CD1c-positive myeloid dendritic cell (primary cell): Measurements from ENCODE around the gene C2orf76.
"Not testable (repeated sequence)": the region's sequence is repeated elsewhere in the genome, so short reads cannot be mapped to it uniquely, and the experiment has no call there.

ENCODE experiments used
- DNase-seq: peaks from one replicate; pipeline ENCODE4 v3.0.0-alpha.2; 2016; ENCODE audit errors: extremely low spot score

The C2orf76 gene

DNA sequence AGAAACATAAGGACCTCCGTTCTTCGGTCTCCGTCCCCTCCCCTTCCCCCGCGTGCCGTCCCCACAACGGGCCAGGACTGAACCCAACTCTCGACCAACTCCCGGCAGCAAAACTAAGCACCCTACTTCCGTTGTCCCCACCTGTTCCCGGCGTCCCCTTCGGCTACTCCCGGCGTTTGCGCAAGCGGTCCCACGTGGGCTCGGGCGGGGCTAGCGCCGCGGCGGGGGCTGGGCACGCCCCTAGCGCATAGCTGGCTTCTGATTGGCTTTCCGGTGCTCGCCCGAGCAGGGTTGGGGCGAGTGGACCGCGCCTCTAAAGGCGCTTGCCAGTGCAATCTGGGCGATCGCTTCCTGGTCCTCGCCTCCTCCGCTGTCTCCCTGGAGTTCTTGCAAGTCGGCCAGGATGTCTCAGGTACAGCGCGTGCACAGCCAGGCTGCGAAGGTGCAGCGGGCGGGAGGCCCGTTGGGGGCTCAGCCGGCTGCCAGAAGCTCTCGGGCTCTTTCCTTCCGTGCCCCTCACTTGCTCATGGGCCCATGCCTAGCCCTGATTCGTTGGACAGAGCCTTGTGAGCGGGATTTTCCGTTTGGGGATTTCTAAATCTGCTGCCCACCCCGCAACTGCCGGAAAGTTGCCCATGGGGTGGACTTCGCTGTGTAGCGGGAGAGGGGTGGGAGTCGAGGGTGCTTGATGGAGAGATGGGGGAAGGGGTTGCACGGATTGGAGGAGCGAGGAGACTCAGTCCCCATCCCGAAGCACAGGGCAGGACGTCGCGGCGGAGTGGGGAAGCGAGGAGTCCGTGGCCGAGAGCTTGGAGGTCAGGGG is at the start of gene C2orf76, which contains the start of gene DBI:
C2orf76 (minus strand) TSS at position 186 of the 823 bp plus-strand sequence. CDS start 26,875 bp downstream, outside the sequence.
DBI (plus strand) TSS at position 329 of the 823 bp plus-strand sequence; CDS start at position 404, 75 bp downstream.
- peak; percentile 98 for DNase-seq

DNA sequence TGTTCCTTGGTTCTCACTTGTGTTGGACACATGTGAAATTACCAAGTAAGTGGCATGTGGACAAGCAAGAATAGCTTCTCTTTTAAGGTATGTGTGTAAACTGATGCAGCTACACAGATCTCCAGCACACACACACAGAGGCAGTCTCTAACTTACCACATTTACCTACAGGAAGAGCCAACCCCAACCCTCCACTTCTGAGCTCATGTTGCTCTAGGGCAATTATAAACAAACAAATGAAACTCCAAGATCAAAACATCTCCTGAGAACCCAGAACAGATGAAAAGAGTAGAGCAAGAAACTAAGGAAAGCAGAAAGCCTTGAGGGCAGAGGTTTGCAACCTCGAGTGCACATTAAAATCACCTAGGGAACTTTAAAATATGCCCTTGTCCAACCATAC is 49.0 kb upstream of the C2orf76 start:
- DNase-seq, result no peak

DNA sequence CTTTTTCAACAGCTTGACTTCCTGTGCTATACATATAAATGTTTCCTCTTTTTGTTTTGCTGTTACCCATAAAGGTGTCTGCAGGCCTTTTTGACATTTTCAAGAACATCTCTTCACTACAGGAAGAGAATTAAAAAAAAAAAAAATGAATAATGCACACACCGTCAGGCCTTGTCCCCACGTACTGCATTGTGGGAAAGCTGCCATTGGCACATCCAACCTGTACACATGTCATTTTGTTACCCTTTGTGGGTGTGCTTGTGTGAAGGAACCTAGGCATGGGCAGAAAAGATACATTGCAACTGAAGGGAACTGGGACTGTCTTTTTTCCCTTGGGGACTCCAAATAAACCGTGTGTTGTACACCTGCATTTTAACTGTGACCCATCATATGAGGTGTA is 48.3 kb upstream of the C2orf76 start:
- no peak for DNase-seq

DNA sequence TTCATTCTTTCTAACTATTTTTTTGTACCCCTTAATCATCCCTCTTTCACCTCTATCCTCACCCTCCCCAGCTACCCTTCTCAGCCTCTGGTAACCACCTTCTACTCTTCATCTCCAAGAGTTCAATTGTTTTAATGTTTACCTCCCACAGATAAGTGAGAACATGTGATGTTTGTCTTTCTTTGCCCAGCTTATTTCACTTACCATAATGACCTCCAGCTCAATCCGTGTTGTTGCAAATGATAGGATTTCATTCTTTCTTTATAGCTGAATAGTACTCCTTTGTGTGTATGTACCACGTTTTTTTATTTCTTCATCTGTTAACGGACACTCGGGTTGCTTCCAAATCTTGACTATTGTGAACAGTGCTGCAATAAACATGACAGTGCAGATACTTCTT is 42.9 kb upstream of the C2orf76 start:
- DNase-seq, result no peak

DNA sequence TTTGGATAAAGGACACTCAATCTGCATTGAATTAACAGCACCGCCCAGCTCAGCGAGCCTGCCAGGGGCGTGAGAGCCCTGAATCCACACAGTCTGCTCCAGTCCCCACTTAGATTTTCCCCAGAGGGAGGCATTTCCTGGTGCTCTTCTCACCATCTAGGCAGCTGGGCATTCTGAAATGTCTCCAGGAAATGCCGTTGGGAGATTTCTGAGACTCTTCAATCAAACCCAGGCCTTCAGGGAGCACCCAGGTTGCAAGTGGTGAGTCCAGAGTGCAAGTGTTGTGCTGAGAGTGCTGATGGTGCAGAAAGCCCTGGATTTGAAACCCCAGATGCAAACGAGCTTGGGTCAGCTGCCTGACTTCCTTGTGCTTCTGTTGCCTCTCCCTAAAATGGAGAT is 41.6 kb upstream of the C2orf76 start:
- no peak for DNase-seq

DNA sequence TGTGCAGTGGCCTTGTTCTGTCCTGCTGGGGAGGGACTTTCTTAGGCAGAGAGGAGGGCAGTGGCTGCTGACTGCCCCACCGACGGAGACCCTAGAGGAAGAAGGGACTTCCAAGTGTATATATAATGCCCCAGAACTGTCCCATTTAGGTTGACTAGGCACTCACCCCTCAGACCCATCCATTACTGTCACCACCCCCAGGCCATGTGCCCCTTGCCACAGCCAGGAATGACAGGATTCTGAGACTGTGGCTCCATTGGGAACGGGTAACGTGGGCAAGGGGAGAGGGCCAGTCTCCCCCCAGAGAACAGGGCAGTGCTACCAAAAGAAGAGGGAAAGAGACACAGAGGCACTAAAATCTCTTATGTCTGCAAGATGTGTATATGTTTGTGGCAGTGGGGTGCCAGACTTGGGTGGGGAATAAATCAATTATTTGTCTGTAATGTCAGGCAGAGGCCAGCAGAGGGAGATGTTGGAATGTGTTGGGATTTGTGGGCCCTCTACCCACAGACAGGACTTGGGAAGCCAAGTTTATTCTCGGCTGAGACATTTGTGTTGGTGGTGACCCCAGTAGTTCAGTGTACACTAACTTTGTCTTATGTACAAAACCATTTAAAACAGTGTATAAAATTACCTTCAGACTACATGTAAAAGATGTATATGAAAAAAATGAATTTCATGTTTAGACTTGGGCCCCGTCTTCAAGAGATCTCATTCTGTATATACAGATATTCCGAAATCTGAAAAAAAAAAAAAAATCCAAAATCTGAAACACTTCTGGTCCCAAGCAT is 41.0 kb upstream of the C2orf76 start:
- DNase-seq, result peak; percentile 72

DNA sequence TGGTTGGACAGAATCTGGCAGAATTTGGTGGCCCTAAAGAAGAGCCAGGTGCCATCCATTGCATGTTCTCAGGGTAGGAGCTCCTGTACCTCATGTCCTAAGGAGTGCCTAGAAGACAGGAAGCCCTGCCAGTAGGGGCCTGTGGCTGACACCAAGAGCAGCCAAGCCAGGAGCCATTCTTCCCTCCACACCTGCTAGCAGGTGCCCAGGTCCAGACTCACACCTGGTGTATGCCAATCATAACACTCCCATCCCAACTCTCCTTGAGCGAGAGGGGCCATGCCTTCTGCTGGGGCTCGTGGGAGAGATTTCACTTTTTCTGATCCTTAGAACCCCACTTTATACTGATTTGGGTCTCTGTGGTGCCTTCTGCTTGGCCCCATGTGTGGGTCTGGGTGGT is 38.5 kb upstream of the C2orf76 start:
- no peak for DNase-seq

DNA sequence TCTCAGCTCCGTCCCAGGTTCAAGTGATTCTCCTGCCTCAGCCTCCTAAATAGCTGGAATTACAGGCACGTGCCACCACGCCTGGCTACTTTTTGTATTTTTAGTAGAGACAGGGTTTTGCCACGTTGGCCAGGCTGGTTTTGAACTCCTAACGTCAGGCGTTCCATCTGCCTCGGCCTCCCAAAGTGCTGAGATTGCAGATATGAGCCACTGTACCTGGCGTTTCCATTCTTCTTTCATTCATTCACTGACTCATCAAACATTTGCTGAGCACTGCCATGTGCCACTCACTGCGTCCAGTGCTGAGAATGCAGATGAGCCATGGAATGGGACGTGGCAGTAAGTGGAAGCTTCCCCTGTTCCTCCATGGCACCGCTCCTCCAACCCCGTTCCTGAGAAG is 37.0 kb upstream of the C2orf76 start:
- DNase-seq, result not testable (repeated sequence)

DNA sequence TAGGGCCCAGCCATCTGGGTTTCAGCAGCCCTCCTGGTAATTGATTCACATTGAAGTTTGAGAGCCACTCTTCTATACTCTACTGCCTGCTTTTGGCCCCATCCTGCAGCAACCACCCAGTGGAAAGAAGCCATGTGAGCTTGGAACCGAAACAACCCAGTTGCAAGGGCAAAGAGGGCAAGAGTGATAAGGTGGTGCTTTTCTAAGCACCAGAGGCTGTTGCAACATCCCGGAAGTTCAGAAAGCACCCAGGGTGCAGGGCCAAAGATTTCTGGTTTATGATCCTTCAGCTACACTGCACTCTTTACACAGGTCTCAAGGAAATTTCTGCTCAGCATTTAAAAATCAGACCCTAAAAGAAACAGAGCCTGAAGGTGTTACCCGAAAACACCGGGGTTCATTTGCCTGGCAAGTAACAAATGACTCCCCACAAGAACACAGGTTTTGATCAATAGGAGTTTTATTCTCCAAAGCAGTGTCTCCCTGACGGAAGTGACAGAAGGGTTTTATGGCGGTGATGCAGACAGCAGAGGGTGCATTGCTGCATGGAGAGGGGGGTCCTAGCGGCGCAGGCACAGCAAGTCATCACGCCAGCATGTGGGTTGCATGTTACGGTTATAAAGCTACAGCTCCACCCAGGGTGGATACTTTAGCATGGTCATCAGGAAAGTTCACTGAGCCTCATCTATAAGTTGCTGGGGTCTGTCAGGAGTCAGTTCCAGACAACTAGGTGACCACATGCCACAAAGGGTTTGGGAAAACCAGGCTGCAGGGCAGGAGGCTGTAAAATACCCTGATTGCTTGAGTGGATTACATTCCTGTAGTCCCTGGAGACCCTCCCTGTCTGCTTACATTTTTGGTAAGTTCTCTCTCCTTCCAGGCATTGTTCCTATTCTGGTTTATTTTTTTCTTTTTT is 36.3 kb upstream of the C2orf76 start:
- no peak for DNase-seq

DNA sequence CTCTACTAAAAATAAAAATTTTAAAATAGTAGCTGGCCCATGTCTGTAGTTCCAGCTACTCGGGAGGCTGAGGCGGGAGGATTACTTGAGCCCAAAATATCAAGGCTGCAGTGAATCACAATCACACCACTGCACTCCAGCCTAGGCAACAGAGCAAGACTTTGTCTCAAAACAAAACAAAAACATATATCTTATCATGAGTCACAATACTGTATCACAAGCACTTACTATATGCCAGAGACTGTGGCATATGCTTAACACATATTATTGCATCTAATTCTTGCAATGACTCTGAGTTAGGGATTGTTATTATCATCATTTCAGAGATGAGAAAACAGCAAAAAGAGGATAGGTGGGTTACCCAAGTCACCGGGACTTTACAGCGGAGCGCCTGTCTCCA is 35.5 kb upstream of the C2orf76 start:
- DNase-seq, result no peak

DNA sequence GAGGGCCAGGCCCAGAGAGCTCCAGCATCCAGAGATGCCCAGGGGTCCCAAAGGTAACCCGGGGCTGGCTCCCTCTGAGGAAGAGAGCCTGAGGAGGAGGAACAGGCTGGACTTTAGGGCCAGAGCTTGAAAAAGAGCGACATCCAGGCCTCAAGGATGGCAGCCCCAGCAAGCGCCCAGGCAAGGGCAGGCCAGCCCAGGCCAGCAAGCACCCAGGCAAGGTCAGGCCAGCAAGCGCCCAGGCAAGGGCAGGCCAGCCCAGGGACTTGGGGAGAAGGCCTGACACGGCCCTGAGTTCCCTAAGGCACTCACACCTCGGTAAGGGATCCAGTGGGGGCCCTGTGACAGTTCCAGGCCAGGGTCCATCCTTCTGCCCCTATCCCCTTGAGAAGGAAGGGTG is 30.6 kb upstream of the C2orf76 start:
- DNase-seq, result no peak

DNA sequence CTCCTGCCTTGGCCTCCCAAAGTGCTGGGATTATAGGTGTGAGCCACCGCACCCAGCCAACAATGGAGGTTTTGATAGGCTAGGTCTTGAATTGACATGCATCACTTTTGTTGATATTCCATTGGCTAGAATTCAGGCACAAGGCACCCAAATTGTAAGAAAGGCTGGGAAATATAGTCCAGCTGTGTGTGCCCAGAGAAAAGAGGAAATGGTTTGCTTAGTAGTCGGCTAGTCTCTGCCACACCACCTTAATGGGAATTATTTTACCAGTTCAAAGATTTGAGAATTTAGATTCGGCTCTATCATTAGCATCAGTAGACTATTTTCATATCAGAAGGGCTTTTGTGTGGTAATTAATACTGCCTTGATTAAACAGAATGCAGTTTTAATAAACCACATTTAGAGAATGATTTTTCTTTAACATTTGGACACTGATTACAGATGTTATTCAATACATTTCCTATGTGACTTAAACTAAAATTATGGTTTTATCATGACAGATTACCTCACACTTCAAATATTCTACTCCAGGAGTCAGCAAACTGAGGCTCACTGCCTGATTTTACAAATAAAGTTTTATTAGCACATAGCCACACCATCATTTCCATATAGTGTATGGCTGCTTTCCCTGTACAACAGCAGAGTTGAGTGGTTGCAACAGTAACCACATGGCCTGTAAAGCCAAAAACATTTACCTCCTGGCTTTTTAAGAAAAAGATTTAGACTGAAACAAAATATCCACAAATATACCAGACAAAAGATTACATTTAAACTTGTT is 27.5 kb upstream of the C2orf76 start:
- no peak for DNase-seq

DNA sequence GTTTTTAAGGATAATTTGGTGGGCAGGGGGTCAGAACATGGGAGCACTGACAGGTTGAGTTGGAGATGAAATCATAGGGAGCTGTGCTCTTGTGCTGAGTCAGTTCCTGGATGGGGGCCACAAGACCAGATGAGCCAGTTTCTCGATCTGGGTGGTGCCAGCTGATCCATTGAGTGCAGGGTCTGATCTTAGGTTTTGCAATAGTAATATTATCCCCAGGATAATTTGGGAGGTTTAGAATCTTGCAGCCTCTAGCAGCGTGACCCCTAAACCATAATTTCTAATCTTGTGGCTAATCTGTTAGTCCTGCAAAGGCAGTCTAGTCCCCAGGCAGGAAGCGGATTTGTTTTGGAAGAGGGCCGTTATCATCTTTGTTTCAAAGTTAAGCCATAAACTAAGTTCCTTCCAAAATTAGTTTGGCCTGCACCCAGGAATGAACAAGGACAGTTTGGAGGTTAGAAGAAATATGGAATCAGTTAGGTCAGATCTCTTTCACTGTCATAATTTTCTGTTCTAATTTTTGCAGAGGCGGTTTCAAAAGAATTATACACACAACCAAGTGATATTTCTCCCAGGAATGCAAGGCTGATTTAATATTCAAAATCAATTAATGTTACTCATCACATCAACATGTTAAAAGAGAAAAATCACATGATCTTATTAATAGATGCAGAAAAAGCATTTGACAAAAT is 23.1 kb upstream of the C2orf76 start:
- DNase-seq, result no peak

DNA sequence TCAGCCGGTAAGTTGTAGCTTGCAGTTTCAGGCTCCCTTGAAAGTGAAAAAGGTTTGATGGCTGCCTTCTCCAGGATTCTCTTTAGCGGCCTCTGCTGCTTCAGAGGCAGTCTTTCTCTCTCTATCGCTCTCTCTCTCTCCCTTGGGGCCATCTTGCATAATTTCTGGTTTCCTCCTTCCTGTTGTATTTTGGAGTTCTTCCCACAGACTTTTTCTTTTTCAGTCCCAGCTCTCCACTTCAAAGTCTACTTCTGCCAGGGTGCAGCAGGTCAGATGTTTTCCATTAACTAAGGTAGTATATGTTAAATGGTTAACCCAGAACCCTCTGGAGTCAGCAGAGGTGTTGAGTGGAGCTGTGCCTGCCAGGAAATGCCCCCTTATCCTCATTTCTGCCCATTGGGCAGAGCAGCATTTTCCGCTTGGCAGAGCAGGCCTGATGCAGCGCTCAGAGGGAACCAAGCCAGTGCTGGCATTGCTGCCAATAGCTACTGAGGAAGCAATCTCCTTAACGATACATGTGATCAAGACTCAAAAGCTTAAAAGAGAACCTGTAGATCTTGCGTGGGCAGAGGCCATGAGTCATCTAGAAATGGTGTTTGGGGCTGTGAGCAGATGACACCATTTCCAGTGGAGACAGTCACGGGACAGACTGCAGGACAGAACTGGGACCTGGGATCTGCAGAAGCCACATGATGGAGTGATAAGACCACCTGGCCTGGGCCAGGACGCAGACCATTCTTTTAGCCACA is 20.9 kb upstream of the C2orf76 start:
- DNase-seq, result peak; percentile 97

DNA sequence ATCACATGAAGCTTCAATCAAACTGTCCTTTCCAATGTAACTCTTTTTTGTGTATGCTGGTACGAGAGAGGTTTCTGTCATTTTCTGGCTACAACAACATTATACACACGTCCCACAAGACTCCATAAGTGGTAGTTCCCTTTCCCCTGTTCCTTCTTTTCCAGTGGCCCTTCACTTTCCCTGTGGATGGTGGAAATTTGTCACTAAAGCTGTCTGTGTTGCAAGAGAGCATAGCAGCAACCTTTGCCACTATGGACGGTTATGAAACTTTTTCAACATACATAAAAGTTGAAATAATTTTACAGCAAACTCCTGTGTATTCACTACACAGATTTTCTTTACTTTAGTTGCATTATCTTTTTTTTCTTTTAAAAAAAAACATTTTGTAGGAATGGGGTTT is 18.8 kb upstream of the C2orf76 start:
- DNase-seq, result peak; percentile 52

DNA sequence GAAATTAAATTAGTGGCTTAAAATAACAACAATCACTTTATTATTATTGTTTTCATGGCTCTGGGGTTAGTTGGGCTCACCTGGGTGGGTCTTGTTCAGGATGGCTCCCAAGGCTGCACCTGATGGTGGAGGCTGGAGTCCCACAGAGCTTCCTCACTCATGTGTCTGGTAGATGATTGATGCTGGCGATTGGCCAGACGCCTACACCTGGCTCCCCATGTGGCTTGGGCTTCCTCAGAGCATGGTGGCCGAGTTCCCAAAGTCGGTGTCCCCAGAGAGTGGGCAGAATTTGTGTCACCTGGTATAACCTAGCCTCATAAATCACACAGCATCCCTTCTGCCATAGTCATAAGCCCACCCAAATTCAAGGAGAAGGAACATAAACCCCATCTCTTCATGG is 18.3 kb upstream of the C2orf76 start:
- DNase-seq, result no peak

DNA sequence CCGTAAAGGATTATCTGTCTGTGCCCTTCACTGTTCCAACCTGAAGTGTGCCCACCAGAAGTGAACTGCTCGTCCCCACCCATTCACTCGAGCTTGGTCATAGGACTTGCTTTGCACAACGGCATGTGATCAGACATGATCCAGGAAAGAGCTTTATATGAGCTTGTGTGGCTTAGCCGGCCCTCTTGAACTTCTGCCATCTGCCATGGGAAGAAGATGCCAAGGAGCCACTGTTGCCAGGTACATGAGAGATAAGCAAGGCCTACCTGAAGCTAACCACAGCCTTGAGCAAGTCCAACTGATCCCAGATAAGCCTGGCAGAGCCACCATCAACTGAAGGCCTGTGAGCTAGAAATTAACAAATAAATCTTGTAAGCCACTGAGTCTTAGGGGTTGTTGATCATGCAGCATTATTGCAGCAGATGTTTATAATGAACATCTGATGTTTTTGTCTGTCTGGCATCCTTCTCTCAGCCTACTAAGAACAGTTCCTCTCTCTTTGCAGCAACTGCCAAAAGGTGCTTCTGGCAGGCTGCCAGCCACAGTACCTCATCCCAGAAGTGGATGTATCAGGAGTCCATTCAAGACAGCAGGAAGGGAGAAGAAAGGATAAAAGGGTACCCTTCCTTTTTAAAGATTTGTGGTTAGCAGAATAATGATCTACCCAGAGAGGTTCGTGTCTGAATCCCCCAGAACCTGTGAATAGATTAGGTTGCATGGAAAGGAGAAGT is 16.9 kb upstream of the C2orf76 start:
- DNase-seq, result no peak

DNA sequence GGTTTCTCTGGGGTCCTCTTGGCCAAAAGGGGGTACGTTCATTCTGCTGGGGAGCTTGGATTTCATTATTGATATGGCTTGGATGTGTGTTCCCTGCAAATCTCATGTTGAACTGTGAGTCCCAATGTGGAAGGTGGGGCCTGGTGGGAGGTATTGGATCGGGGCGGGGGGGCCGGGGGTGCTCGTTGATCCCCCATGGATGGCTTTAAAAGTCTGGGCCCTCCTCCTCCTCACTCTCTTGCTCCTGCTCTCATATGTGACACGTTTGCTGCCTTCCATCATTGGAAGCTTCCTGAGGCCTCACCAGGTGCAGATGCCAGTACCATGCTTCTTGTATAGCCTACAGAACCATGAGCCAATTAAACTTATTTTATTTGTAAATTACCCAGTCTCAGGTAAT is 11.9 kb upstream of the C2orf76 start:
- no peak for DNase-seq

DNA sequence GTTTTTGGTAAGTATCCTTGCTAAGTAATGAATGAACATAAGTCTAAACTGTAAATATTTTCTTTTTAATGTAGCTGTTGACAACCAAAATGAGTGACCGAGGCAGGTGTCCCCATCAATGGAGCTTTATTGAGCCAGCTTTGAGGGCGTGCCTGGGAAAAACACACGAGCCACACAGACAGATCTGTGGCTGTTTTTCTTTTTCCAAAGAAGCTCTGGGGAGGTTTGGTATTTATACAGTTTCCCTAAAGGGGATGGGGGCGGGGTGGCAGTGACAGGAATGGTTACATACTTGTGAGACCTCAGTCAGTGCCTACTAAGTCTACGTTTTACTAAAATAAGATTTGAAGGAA is 11.3 kb upstream of the C2orf76 start:
- DNase-seq, result no peak
